ENCODE data around the gene ARMH3.
A peak's percentile ranks its signal among the peaks of the same experiment; 100 is the strongest.

Gene ARMH3

DNA sequence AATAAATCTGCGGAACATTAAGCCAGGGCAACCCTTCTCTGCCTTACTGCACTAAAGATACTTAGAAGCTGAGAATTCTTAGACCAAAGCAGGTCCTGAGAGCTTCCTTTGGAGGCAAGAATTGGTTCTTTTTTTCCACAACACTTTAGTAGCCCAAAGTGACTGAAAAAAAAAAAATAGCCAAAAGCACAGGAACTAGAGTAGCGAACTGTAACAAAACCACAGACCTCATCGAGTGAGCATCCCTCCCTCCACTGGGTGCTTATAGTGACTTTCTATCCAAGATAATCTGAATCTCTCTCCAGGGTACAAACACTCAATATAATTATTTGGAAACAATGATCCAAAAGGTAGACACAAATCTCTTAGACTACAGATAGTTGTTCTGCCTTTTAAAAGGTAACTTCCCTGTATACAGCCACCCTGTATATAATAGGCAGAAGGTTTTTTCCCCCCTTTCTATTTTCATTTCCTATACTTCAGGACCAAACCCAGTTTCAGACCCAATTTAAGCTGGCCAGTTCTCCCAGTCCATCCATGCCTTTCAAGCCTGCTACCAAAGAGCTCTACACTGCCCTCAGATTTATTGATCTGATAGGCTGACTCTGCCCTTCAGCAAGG lies 180.8 kb downstream of the ARMH3 start:
- DNase-seq (ENCODE audit: extremely low read depth in 1 of 2, low read depth in 1 of 2) = no peak

DNA sequence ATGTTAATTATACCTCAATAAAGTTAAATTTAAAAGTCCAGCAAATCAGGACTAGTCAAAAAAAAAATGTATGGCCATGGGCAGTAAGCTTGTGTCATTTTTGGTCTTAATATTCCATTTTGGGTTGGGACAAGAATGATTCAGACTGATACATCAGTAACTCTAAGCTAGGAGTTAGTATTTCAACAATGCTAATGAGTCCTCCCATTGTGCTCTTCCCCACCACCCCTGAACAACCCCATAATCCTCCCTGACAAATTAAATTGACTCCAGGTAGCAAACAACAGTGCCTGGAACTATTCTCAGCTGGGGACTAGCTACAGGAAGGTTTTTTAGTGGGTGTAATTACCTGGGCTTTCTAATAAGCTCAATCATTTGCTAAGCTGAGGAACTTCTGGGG lies 181.7 kb downstream of the ARMH3 start:
- no peak for DNase-seq (ENCODE audit: extremely low read depth in 1 of 2, low read depth in 1 of 2)

DNA sequence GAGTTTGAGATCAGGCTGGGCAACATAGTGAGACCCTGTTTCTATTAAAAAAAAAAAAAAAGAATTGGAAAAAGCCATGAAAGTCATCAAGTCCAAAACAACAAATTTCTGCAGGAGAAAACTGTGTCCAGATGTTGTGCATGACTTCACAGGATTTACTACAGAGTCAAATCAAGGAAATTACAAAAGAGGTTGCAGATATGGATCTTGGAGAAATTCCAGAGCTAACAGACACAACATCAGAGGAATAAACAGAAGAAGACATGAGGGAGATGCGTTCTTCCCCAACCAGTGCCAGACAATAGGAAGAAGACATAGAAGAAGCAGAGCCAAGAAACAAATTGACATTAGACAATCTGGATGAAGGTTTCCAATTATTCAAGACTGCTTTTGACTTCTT lies 188.0 kb downstream of the ARMH3 start:
- DNase-seq (ENCODE audit: extremely low read depth in 1 of 2, low read depth in 1 of 2) = no peak

DNA sequence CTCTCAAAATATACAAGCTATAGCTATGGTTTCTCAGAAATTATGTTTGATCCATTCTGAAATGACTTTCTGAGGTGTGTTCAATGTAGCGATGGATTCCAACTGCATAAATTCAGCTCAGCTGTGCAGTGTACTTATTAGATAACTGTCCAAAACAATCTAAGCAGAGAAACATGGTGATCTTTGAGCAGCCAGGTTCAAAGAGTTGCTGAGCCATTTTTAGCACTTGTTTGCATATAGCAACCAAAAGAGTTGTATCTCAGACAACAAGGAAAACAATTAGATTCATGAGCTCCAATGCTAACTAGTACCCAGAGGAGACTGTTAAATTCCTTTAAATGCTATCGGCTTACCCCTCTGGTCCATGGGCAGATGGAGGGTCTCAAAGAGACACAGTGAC lies 196.4 kb downstream of the ARMH3 start:
- no peak for DNase-seq (ENCODE audit: extremely low read depth in 1 of 2, low read depth in 1 of 2)

DNA sequence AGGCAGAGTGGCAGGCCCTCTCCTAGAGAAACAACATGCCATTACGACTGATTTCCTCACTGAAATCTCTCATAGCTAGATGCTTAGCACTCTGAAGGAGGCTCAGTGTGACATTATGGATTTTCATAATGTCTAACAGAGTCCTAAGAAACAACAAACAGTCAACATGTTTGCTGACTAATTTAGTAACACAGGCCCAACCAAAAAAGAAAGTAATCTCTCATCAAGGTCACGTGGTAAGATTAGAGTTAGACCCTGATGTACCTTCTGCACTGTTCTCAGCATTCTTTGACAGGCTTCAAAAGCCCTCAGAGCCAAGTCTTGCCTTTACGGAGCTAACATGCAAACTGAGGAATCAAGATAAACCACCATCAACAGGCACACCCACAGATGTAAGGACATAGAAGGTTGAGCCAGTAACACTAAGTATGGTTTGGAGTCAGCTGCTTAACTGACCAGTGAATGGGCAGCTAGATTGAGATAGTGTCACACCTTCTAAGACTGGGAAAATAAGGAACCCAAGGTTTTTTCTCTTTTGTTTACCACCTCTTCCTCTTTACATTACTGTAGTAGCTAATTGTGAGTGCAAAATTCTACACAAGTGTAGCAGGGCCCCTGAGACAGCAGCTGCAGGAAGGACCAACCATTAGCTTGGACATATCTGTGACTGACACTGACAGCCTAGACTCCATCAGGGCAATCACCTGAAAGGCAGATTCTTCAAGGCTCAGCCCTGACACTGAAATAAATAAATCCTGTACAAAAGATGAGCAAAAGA lies 197.1 kb downstream of the ARMH3 start:
- no peak for DNase-seq (ENCODE audit: extremely low read depth in 1 of 2, low read depth in 1 of 2)

DNA sequence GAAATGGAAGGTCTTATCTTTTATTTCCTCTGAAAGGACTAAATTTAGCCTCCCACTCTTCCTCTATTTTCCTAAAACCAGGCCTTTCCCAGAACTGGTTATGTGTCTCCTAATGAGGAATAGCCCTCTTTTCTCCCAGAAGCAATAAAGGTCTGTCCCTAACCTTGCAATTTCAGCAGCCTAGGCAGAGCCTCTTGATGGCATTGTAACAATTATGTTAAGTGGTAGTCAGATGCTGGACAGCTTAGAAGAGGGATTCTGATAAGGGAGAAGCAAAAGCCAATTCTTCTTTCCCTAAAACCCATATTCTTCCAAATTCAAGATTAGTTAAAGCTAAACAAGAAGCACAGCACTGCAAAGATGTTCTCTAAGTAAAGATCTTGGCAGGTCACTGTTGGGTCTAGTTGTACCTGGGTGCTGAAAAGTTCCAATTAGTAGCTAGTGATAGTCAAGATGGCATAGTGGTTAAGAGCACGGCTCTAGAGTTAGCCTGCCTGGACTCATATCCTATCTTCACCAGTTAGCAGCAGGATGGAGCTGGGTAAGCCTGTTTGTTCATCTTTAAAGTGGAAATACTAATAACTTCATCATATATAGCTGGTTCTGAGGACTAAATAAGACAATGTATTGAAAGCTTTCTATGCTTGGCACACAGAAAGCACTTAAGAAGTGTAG lies 198.0 kb downstream of the ARMH3 start:
- DNase-seq (ENCODE audit: extremely low read depth in 1 of 2, low read depth in 1 of 2) = no peak

DNA sequence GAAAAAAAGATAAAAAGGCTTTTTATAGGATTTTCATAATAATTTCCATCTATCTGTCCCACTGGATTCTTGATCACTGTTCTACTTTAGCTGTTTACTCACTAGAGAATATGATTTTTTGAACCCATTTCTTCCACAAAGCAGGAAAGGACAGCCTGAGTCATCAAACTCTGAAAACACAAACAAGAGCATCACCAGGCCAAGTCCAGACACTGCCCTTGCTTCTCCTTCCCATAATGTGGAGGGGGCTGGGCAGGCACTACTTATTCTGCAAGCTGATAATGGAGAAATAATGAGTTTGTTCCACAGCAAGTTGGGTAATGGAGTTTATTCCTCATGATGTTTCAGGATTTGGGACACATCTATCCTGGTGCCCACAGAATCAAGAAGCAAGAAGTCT lies 199.3 kb downstream of the ARMH3 start:
- DNase-seq (ENCODE audit: extremely low read depth in 1 of 2, low read depth in 1 of 2) = no peak

DNA sequence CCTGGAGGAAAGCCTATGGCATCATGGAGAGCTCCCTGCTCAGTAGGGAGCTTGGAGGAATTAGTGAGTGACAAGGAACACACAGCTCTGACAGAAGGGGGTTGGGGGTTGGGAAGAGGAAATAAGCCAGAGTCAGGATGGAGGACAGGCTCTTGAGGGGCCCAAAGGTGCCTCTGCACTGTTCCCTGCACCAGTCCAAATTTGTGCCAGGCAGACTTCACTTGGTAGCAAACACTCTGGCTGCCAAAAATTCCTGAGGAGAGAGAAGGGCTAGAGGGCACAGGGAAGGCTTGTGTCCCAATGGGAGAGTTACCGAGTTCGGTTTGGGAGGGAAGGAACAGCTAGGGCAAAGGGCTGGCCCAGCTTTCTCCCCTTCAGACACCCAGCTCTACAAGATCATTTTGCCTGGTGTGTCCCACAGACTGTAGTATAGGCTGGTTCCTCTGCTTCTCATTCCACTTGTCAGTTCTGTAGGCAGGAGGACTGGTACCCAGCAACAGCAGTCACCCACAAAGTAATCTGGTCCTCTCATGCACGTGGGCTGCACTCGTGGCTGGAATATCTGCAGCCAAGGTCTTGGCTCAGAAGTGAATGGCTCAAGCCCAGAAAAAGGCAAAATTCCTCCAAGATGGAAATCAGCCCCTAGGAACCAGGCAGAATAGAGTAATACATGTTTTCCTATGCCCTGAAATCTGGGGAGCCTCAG lies 204.4 kb downstream of the ARMH3 start:
- no peak for DNase-seq (ENCODE audit: extremely low read depth in 1 of 2, low read depth in 1 of 2)

DNA sequence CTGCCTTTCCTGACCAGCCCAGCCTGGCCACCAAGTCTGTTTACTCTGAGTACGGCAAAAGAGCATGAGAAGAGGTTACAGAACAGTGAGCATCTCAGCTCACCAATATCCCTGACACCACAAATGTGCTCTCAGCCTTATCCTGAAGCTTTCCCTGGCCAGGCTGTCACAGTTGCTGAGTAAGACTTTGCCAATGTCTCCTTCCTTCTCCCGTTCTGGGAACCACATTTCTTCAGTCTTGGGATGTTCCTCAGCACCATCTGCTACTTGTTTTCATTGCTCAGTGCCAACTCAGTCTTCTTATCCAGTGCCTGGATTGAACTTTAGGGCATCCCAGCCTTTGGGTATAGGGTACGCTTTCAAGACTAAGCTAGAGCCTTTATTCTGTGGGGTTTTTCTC lies 205.2 kb downstream of the ARMH3 start:
- DNase-seq (ENCODE audit: extremely low read depth in 1 of 2, low read depth in 1 of 2) = no peak

DNA sequence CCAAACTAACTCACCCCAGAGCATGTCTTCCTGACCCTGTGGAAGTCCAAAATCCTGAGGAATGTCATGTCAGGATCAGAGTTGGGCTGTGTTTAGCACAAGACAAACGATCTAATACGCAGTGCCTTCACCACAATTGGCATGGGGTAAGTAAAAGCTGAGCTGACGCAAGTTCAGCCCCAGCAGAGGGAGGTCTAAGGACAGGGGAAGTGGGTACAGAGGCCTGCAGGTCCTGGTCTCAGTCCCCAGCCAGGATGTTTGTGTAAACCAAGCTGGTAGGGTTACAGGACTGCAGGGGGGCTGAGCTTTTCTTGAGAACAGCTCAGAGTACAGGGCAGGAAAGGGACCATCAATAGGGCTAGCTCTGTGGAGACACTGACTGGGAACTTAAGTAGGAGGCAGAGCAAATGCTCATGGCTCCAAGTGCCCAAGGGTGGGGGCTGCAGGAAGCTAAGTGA lies 207.1 kb downstream of the ARMH3 start:
- DNase-seq (ENCODE audit: extremely low read depth in 1 of 2, low read depth in 1 of 2) = no peak

DNA sequence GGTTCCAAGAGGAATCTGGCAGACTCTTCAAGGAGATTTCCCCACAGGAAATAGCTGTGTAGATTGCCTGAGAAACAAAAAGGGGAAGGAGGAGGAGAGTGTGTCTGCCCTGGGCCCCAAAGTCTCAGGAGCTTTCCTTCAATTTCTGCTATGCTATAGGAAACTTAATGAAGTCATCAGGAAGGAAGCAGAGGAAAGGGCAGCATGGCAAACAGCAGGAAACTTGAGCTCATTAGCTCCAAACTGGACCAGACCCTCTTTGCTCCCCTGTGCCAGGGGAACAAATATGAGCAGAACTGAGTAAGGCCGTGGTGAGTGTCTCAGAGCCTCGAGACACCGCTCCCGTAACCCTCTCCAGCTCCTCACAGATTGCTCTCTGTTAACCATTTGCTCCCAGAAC lies 207.6 kb downstream of the ARMH3 start:
- DNase-seq (ENCODE audit: extremely low read depth in 1 of 2, low read depth in 1 of 2) = no peak

DNA sequence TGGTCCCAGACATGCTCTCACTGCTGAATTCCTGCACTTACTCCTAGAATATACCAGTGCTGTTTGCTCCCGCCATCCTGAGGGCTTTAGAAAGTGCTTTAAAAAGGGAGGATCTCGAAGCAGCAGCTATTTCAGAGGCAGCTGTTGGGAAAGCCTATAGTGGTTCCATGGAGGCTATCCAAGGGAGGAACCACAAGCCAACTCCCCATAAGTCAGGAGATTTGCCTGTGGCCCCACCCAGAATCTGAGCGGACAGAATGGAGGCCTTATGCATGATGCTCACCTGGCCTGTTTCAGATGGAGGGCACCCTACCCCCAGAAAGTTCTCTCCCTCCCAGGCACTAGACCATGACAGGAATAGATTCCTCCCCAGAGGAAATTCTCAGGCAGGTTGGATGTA lies 210.1 kb downstream of the ARMH3 start:
- no peak for DNase-seq (ENCODE audit: extremely low read depth in 1 of 2, low read depth in 1 of 2)

DNA sequence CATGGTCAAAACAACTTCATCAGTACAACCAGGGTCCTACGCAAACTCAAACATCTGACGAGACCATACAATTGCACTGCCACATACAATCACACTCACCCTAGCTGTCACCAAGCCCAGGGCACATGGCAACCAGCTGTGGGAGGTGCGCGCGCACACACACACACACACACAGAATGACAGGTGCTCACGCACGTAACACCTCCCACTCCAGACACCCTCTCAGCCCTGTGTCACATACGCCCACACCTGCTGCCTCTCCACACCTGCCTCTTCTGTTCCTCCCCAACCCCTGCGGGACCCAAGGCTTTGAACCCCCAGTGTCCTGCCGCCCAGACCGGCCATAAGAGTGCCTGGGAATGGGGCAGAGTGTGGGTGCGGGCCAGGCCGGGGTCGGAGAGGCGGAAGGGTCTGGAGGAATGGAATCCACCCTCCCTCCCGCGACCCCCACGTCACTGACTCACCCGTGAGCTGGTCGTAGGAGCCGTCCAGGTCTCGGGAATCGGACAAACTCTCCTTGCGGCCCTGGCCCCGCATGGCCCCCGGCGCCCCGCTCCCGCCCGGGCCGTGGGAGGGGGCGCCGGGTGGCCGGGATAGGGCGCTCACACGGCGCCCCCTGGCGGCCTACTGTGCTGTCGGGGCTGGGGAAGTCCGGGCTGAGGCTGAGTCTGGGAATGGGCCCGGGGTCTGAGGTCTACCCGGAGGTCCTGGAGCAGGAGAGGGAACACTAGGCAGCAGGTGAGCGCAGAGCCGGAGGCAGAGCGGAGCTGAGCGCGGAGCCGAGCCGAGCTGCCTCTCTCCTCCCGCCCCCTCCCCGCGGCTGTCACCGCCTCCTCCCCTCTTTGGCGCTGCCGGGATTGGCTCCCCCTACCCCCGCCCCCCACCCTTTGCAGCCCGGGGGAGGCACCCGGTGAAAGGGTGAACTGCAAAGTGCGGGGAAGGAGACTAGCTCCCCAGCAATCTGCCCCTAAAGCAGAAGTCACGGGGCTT lies 212.6 kb downstream of the ARMH3 start, which contains the start of gene KCNIP2:
TSS of gene KCNIP2 (minus strand) at position 769 of the 990 bp plus-strand sequence. CDS start at position 537, 232 bp downstream.
- no peak for DNase-seq (ENCODE audit: extremely low read depth in 1 of 2, low read depth in 1 of 2)

DNA sequence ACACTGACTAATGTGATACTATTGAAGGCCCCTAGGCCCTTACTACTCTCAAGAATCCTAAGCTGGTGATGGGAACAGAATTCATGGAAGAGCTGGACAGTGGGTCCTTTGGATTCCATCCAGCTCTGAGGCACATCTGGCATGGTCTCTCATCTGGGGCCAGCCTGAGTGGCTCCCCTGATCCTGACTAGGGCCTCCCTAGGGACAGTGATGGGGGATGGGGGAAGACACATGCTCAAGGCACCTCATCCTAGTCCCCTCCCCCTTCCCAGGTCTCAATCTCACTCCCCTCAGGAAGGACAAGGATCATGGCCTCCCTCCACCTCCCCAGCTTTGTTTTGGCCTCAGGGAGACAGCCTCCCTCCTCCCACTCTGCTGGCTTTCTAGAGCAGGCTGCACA lies 214.1 kb downstream of the ARMH3 start:
- no peak for DNase-seq (ENCODE audit: extremely low read depth in 1 of 2, low read depth in 1 of 2)

DNA sequence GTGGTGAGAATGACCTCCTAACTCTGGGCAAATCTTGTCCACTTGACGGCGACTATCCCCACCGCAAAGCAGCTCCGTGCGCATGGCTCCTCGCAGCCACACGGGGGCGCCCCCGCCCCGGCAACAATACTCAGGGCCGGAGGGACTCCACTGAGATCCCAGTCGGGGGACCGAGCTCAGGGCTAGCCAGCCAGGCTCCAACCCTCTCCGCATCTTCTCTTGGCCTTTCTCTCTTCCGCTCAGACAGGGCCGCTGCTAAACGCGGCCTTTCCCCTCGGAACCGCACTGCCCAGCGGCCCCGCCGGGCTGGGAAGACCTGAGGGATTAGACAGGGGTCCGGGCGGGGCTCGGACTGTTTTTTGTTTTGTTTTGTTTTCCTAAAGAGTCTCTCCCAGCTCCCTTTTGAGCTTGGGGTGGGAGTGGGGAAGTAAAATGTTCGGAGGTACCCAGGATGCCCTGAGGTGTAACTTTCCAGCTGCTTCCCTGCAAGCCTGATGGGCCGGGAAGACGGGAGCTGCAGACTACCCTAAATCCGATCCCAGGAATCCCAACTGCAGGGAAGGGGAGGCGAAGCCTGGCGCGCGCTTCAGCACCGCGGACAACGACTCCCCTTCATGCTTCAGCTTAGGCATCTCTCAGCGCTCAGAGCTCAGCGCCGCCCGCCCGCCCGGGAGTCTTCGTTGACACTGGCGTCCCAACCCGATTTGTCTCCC lies 215.1 kb downstream of the ARMH3 start:
- DNase-seq (ENCODE audit: extremely low read depth in 1 of 2, low read depth in 1 of 2) = peak in 1 of 2 donors; percentile 65

DNA sequence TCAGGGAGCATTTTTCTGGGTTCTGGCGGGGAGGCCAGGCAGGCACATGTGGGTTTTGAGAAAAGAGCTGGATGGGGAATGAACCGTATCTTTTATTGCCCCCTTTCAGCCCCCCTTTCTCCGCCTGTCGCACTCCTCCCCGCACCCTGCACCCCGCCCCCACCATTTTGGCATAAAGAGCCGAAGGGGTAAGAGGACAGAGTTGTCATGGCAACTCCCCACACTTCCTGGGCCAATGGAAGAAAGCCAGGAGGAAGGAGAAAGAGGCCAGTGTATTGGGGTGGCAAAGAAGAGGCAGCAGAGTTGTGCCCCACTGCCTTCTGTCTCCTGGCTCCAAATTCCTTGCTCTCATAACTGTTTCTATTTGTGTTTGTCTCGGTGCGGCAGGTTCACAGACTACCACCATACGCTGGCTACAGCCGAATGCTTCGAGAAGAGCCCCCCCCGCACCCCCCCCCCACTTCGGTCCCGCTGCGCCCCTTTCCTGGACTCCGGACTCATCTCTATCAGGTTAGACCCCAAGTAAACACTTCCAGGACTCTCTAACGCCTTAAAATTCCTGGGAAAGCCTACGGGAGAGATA lies 215.8 kb downstream of the ARMH3 start:
- DNase-seq (ENCODE audit: extremely low read depth in 1 of 2, low read depth in 1 of 2) = no peak

DNA sequence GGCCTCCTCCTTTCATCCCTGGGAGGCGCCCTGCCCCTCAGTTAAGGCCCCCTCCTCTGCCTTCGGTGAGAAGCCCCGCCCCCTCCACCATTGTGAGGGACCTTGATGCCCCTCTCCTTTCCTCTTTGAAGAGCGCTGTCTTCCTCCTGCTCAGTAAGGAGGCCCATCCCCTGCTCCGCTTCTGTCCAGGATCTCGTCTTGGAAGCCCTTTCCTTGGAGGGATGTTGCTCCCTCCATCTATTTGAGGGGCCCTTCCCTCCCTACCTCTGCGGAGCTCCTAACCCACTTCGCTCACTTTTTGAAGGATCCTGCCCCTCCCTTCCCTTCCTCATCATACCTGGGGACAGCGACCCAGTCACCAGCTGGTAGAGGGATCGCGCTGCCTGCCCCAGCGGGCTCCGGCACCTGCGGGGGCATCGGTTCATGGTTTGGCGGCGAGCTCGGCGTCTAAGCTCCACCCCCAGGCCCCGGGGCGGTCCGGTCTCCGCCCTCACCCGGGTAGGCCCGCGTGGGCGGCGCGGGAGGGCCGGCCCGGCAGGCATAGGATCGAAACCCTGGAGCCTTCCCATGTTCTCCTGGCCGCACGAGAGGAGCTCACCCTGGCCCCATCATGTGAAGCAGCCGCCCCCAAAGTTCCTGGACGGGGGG lies 216.4 kb downstream of the ARMH3 start:
- peak in 1 of 2 donors; percentile 54 for DNase-seq (ENCODE audit: extremely low read depth in 1 of 2, low read depth in 1 of 2)

DNA sequence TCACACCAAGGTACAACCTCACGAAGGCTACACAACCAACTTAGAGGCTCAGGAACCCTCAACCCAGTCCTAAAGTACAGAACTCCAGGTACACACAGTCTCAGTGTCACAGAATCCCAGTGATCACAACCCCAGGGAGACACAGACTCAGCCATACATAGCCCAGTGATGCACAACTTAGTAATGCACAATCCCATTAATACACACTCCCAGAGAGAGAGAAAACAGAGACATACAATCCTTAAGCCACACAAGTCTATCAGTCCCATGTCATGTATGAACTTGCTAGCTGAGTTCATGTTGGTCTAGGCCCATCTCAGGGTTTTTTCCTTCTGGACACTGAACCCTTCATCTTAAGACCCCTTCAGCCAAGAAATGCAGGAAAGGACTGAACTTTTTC lies 217.0 kb downstream of the ARMH3 start:
- DNase-seq (ENCODE audit: extremely low read depth in 1 of 2, low read depth in 1 of 2) = no peak

Data from stimulated activated CD8-positive, alpha-beta memory T cell treated with anti-CD3 and anti-CD28 coated beads, Interleukin-7, amount 100 ng/mL, for 48 hours (primary cell).